ENCODE results near the gene S100A2.

S100A2 gene

DNA sequence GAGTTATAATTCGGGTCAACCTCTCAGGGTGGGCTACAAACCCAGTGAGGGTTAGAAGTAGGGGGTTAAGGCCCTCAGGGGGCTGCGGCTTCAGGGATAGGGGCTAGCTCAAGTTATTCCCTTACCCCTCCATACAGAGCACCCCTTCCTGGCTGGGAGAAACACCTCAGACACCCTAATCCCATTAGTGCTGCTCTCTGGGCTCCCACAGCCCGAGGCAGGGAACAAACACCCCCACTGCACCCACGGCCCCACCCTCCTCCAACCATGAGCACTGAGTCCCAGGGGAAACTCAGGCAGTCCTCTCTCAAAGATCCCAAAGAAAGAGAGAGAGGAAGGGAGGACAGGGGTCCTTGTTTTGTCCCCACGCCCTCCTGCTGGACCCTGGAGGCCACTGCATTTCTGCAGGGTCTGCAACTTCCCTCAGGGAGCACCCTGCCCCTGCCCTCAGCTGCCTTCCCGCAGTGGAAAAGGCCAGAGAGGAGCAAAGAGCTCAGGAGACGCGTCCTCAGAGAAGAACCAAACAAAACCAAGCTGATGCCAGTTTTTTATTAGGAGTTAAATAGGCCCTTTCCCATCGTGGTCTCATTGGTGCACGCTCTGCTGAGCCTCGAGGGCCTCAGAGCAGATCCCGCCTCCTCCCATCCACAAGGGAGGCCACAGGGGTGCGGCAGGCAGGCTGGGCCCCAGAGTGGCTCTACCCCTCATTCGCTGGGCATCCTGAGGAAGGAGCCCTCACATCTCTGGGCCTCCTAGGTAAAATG lies 18.7 kb downstream of the S100A2 start:
- DNase-seq, result no peak
- Histone ChIP-seq H3K27me3 (replicated peaks; ENCODE audit: control insufficient read depth, insufficient read depth, low read length, poor library complexity, severe bottlenecking) (no peaks in the 10 kb centered on the region), H3K27ac (ENCODE audit: insufficient read depth, low read length, poor library complexity, severe bottlenecking) (peak overlapping the region; percentile 76), H3K4me1 (ENCODE audit: control insufficient read depth, insufficient read depth, low read length, poor library complexity, severe bottlenecking) (peaks cover 37% of the 10 kb centered on the region), H3K36me3 (ENCODE audit: control insufficient read depth, insufficient read depth, low read length) (peaks cover 18% of the 10 kb centered on the region), H3K4me3 (ENCODE audit: insufficient read depth, low read depth, low read length, poor library complexity, severe bottlenecking) (no peak overlapping the region), H3K9me3 (ENCODE audit: control insufficient read depth, low read length) (no peaks in the 10 kb centered on the region)

DNA sequence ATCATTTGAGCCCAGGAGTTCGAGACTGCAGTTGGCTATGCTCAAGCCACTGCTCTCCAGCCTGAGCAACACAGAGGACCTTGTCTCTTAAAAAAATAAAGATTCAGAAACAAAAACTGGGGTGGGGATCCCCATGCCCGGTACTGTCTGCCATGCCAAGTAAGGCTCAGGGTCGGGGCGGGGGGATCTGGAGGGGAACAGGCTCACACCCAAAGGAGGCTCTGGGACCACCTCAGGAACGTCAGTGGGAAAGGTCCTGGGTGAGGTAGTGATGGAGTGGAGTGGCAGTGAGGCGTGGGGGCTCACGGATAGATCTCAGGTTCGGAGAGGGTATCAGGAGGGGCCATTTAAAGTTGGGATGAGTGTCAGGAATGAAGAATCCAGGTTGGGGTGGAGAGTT lies 19.3 kb downstream of the S100A2 start:
- H3K9me3 ChIP-seq (ENCODE audit: control insufficient read depth, low read length), result no peaks in the 10 kb centered on the region
- H3K27ac ChIP-seq (ENCODE audit: insufficient read depth, low read length, poor library complexity, severe bottlenecking), result peak overlapping the region; percentile 76
- H3K4me3 ChIP-seq (ENCODE audit: insufficient read depth, low read depth, low read length, poor library complexity, severe bottlenecking), result peak overlapping the region; percentile 61
- no peaks in the 10 kb centered on the region for H3K27me3 ChIP-seq (replicated peaks; ENCODE audit: control insufficient read depth, insufficient read depth, low read length, poor library complexity, severe bottlenecking)
- DNase-seq, result no peak
- peaks cover 43% of the 10 kb centered on the region for H3K4me1 ChIP-seq (ENCODE audit: control insufficient read depth, insufficient read depth, low read length, poor library complexity, severe bottlenecking)
- peaks cover 18% of the 10 kb centered on the region for H3K36me3 ChIP-seq (ENCODE audit: control insufficient read depth, insufficient read depth, low read length)

DNA sequence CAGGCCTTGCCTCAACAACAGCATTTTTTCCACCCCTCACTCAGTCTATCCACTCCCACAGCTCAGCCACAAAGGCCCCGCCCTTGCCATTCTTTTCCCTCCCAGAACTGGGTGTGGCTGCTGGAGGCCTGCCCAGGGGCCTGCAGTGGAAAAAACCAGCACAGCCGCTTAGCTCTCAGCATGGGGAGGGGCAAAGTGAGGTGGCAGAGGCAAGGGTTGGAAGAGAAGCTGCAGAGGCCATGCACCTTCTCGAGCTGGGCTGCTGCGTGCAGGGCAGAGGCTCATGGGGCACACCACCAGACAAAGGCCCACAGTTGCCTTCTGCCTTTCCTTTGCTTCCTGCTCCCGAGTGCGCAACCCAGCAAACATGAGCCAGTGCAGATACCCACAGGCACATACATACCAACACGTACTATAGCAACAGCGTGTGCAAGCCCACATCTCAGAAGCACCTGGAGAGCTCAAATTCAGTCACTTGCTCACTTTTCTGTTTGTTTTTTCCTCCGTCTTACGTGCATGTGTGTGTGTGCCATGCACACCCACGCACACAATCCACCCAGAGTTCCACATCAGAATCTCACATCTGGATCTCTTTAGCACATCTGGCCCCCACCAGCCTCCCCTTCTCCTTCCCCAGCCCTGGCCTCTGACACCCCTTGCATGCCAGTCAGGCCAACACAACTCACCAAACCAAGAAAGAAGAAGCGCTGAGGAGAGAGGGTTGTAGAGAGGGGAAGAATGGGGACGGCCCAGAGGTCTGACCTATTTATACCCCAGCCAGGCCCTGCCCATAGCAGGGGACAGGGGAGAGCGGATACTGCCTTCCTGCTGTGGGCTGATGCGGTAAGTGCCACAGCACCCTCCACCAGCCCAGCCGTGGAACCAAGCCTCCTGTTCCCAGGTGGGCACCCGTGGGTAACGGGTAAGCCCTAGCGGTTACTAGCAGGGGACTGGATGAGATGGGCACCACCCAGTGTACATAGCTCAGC lies 20.3 kb downstream of the S100A2 start, which contains the start of gene S100A4:
S100A4 (minus strand) TSS at position 740 of the 989 bp plus-strand sequence. CDS start 1,012 bp downstream, outside the sequence.
- H3K4me1 ChIP-seq (ENCODE audit: control insufficient read depth, insufficient read depth, low read length, poor library complexity, severe bottlenecking), result peaks cover 53% of the 10 kb centered on the region
- peak within 1 kb of the TSS; percentile 61 for H3K4me3 ChIP-seq (ENCODE audit: insufficient read depth, low read depth, low read length, poor library complexity, severe bottlenecking)

DNA sequence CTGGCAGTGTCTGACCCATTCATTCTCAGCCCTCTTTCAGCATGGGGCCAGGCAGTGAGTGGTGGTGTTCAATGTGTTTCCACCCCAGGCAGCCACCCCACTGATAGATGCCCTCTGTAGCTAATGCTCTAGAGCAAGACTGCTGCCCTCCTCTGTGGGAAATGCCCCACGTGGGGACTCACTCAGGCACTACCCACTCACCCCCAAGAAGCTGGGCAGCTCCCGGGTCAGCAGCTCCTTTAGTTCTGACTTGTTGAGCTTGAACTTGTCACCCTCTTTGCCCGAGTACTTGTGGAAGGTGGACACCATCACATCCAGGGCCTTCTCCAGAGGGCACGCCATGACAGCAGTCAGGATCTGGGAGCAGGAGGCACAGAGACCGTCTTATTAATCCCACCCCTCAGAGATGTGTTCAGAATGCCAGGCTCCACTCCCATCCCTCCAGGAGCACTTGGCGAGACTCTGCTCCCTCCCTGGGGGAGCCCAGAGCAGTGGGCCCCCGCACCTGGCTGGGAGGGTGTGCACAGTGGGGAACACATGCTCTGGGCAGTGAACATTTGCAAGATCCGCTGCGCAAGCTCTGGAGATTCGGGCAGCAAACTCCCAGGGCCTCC lies 21.1 kb downstream of the S100A2 start:
- Histone ChIP-seq H3K9me3 (ENCODE audit: control insufficient read depth, low read length) (no peaks in the 10 kb centered on the region), H3K36me3 (ENCODE audit: control insufficient read depth, insufficient read depth, low read length) (peaks cover 18% of the 10 kb centered on the region), H3K4me1 (ENCODE audit: control insufficient read depth, insufficient read depth, low read length, poor library complexity, severe bottlenecking) (peaks cover 61% of the 10 kb centered on the region), H3K4me3 (ENCODE audit: insufficient read depth, low read depth, low read length, poor library complexity, severe bottlenecking) (peak overlapping the region; percentile 61), H3K27ac (ENCODE audit: insufficient read depth, low read length, poor library complexity, severe bottlenecking) (peak overlapping the region; percentile 76), H3K27me3 (replicated peaks; ENCODE audit: control insufficient read depth, insufficient read depth, low read length, poor library complexity, severe bottlenecking) (no peaks in the 10 kb centered on the region)
- no peak for DNase-seq

More for the DNA sequence above, 20.3 kb downstream of the S100A2 start, which contains the start of gene S100A4:
- DNase-seq, result peak; percentile 71 to 78 (median 75)
- no peaks in the 10 kb centered on the region for H3K27me3 ChIP-seq (replicated peaks; ENCODE audit: control insufficient read depth, insufficient read depth, low read length, poor library complexity, severe bottlenecking)
- peaks cover 18% of the 10 kb centered on the region for H3K36me3 ChIP-seq (ENCODE audit: control insufficient read depth, insufficient read depth, low read length)
- H3K27ac ChIP-seq (ENCODE audit: insufficient read depth, low read length, poor library complexity, severe bottlenecking), result peak within 1 kb of the TSS; percentile 76
- no peaks in the 10 kb centered on the region for H3K9me3 ChIP-seq (ENCODE audit: control insufficient read depth, low read length)

DNA sequence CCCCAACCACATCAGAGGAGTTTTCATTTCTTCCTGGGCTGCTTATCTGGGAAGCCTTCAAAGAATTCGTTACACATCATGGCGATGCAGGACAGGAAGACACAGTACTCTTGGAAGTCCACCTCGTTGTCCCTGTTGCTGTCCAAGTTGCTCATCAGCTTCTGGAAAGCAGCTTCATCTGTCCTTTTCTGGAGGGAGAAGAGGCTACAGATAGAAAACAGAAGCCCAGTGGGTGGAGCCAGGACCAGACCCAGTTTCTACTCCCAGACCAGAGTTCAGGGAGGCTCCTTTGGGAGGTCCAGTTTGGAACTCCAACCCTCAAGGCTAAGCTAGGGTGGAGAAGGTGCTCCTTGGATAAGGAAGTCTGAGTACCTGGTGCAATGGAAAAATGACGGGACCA lies 21.9 kb downstream of the S100A2 start:
- H3K27ac ChIP-seq (ENCODE audit: insufficient read depth, low read length, poor library complexity, severe bottlenecking), result peak overlapping the region; percentile 76
- peaks cover 63% of the 10 kb centered on the region for H3K4me1 ChIP-seq (ENCODE audit: control insufficient read depth, insufficient read depth, low read length, poor library complexity, severe bottlenecking)
- no peak for DNase-seq
- H3K9me3 ChIP-seq (ENCODE audit: control insufficient read depth, low read length), result no peaks in the 10 kb centered on the region
- peak overlapping the region; percentile 61 for H3K4me3 ChIP-seq (ENCODE audit: insufficient read depth, low read depth, low read length, poor library complexity, severe bottlenecking)
- H3K36me3 ChIP-seq (ENCODE audit: control insufficient read depth, insufficient read depth, low read length), result peaks cover 18% of the 10 kb centered on the region
- no peaks in the 10 kb centered on the region for H3K27me3 ChIP-seq (replicated peaks; ENCODE audit: control insufficient read depth, insufficient read depth, low read length, poor library complexity, severe bottlenecking)

DNA sequence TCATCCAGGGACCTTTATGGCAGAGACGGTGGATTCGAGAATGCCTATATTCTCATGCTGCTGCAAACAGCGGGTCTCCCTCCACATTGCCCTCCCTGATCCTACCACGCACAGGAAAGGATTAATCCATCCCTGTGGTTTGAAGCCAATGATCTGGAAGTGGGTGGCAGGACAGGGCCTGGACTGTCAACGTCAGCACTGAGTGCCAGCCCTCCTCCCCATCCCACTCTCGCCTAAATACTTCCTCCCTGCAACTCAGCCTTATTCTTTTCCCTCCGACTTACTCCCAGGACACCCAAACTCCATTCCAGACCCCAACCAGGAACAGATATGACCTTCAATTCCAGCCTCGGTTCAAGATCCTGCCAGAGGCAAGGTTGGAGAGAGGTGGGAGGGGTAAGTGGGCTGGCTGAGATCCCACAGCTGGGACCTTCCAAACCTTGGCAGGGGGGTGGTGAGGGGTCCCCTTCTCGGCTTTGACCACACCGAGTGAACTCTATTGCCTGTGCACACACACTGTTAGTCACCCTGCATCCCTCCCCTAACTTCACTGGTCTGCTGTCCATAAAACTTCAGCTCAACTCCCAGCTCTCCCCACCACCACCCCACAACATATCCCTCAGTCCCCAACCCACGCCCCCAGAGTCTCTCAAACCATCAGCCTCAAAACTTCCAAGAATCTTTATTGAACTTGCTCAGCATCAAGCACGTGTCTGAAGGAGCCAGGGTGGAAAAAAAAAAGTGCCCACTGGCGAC lies 22.5 kb downstream of the S100A2 start:
- H3K4me1 ChIP-seq (ENCODE audit: control insufficient read depth, insufficient read depth, low read length, poor library complexity, severe bottlenecking), result peaks cover 63% of the 10 kb centered on the region
- no peaks in the 10 kb centered on the region for H3K9me3 ChIP-seq (ENCODE audit: control insufficient read depth, low read length)
- H3K4me3 ChIP-seq (ENCODE audit: insufficient read depth, low read depth, low read length, poor library complexity, severe bottlenecking), result no peak overlapping the region
- no peaks in the 10 kb centered on the region for H3K27me3 ChIP-seq (replicated peaks; ENCODE audit: control insufficient read depth, insufficient read depth, low read length, poor library complexity, severe bottlenecking)
- peaks cover 18% of the 10 kb centered on the region for H3K36me3 ChIP-seq (ENCODE audit: control insufficient read depth, insufficient read depth, low read length)
- DNase-seq, result no peak
- peak overlapping the region; percentile 76 for H3K27ac ChIP-seq (ENCODE audit: insufficient read depth, low read length, poor library complexity, severe bottlenecking)

DNA sequence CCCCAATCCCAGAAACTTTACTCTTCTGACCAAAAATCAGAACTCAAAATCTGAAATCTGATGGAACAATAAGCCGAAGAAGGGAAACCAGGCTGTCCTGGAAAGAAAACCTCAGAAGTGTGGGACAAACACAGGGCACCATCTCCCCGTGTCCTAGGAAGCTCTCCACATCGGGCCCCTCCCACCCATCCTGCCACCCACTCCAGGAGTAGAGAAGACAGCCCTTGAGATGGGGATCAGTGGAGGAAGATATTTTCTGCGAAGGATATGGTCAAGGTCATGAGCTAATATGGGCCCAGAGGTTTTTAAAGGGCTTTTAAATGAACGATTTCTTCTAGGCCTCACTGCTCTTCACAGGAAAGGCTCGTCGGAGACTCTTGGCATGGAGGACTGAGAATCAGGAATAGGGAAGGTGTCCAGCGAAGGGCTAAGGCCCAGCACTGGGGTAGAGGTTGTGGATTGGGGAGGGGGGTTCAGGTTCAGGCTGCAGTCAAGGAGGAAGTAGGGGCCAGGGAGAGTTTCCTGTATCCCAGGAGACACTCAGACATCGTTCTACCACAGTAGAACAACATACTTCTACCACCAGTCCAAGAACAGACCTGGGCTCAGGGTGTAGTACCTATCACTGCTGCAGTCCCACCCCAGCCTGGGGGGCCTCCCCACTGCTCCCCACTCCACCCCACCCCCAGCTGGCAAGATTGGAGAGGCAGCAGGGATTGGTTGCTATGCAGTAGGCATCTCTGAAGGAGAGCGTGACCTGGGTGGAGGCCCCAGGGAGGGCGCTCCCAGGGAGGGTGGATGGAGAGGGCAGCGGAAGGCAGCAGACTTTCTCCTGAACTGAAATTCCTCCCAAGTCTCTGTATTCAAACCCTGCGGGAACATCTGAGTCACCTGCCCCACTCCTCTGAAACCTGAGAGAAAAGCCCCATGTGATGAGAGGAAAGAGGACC lies 23.7 kb downstream of the S100A2 start:
- Histone ChIP-seq H3K36me3 (ENCODE audit: control insufficient read depth, insufficient read depth, low read length) (peaks cover 18% of the 10 kb centered on the region), H3K9me3 (ENCODE audit: control insufficient read depth, low read length) (no peaks in the 10 kb centered on the region), H3K4me3 (ENCODE audit: insufficient read depth, low read depth, low read length, poor library complexity, severe bottlenecking) (no peak overlapping the region), H3K4me1 (ENCODE audit: control insufficient read depth, insufficient read depth, low read length, poor library complexity, severe bottlenecking) (peaks cover 67% of the 10 kb centered on the region), H3K27me3 (replicated peaks; ENCODE audit: control insufficient read depth, insufficient read depth, low read length, poor library complexity, severe bottlenecking) (no peaks in the 10 kb centered on the region), H3K27ac (ENCODE audit: insufficient read depth, low read length, poor library complexity, severe bottlenecking) (peak overlapping the region; percentile 76)
- DNase-seq, result no peak

DNA sequence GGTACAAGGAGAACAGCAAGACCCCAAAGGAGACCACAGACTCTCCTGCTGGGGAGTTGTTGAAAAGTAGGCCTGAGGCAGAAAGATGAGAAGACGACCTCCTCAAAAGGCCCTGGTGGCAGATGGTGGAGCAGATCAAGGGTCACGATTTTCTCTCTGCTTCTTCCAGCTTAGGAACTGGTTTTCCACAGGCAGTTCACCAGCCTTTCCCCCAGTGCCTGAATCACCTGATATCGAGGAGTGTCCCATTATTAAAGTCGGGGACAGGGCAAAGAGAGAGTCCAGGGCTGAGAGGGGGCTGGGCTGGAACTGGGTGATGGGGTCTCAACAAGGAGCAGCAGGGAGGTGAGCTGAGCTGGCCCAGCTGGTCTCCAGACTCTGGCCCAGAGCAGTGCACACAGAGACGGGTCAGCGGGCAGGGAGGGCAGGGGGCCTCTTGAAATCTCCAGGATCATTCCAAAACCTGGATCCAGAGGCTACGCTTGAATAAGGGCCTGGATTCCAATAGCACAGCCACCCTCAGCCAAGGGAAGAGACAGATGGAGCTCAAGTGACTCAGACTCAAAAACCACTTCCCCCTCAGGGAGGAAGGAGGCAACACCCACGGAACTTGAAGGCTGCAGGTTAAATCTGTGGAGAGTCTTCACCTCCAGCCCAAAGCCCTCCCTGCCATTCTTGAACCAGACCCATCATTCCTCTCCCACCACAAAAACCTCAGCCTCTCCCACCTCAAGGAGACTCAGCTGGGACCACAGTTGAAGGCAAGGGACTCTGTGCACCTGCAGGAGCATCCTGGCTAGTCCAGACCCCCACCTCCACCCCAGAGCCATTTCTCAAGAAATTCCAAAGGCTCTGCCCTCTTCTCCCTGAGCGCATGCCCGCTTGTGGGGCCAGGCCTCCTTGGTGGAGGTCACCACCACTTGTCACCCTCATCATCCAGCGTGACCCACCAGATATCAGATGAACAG lies 25.0 kb downstream of the S100A2 start, which contains the start of gene S100A5:
S100A5 (minus strand) TSS at position 541 of the 968 bp plus-strand sequence. CDS start 743 bp downstream, outside the sequence.
- Histone ChIP-seq H3K27ac (ENCODE audit: insufficient read depth, low read length, poor library complexity, severe bottlenecking) (peak within 1 kb of the TSS; percentile 76), H3K27me3 (replicated peaks; ENCODE audit: control insufficient read depth, insufficient read depth, low read length, poor library complexity, severe bottlenecking) (no peaks in the 10 kb centered on the region), H3K4me1 (ENCODE audit: control insufficient read depth, insufficient read depth, low read length, poor library complexity, severe bottlenecking) (peaks cover 65% of the 10 kb centered on the region), H3K4me3 (ENCODE audit: insufficient read depth, low read depth, low read length, poor library complexity, severe bottlenecking) (peak within 1 kb of the TSS; percentile 18), H3K36me3 (ENCODE audit: control insufficient read depth, insufficient read depth, low read length) (peaks cover 18% of the 10 kb centered on the region), H3K9me3 (ENCODE audit: control insufficient read depth, low read length) (no peaks in the 10 kb centered on the region)
- DNase-seq, result peak; percentile 44 to 47 (median 47)

All from effector memory CD4-positive, alpha-beta T cell (primary cell).